PC-9 (cell line): Measurements from ENCODE around the gene ARL3.

ENCODE experiments used
- EZH2 ChIP-seq: fragments of 200-600 bp; sonication (generic); IDR thresholded peaks from 2 replicates; pipeline ENCODE4 v1.8.0; 2017; ENCODE audit warnings: antibody characterized with exemption, low read depth
- TF ChIP-seq, protein P1 (sequence below): fragments of 200-600 bp; sonication (generic); conservative IDR thresholded peaks from 2 replicates; pipeline ENCODE4 v1.6.1; 2017; ENCODE audit warnings: mixed run types, antibody characterized with exemption, mild to moderate bottlenecking, moderate library complexity

DNA sequence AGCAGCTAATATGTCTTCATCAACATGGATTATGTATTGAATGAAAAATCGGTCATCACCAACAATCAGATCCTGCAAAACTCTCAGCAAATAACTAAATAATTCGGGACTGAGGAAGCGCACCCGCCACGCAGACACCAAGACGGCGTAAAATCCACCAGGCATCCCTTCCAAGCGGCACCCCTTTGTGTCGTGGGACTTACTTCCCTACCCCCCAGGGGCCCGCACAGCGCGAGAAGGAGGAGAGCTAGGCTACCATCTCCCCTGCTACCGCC lies 721 bp downstream of the ARL3 start:
- TF ChIP-seq, protein P1, sequence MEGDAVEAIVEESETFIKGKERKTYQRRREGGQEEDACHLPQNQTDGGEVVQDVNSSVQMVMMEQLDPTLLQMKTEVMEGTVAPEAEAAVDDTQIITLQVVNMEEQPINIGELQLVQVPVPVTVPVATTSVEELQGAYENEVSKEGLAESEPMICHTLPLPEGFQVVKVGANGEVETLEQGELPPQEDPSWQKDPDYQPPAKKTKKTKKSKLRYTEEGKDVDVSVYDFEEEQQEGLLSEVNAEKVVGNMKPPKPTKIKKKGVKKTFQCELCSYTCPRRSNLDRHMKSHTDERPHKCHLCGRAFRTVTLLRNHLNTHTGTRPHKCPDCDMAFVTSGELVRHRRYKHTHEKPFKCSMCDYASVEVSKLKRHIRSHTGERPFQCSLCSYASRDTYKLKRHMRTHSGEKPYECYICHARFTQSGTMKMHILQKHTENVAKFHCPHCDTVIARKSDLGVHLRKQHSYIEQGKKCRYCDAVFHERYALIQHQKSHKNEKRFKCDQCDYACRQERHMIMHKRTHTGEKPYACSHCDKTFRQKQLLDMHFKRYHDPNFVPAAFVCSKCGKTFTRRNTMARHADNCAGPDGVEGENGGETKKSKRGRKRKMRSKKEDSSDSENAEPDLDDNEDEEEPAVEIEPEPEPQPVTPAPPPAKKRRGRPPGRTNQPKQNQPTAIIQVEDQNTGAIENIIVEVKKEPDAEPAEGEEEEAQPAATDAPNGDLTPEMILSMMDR: no peak
- TF ChIP-seq EZH2: no peak
